LNCAP (cell line): ENCODE results near the gene MYL4.

ENCODE experiments used
- CTCF ChIP-seq: fragments of 450-650 bp; IDR thresholded peaks from 2 replicates; pipeline ENCODE4 v1.5.1; 2017; ENCODE audit warnings: mild to moderate bottlenecking

The MYL4 gene

GRCh38 chr17:47237841-47238240, 28.7 kb downstream of the MYL4 start:
- TF ChIP-seq CTCF = no peak

DNA sequence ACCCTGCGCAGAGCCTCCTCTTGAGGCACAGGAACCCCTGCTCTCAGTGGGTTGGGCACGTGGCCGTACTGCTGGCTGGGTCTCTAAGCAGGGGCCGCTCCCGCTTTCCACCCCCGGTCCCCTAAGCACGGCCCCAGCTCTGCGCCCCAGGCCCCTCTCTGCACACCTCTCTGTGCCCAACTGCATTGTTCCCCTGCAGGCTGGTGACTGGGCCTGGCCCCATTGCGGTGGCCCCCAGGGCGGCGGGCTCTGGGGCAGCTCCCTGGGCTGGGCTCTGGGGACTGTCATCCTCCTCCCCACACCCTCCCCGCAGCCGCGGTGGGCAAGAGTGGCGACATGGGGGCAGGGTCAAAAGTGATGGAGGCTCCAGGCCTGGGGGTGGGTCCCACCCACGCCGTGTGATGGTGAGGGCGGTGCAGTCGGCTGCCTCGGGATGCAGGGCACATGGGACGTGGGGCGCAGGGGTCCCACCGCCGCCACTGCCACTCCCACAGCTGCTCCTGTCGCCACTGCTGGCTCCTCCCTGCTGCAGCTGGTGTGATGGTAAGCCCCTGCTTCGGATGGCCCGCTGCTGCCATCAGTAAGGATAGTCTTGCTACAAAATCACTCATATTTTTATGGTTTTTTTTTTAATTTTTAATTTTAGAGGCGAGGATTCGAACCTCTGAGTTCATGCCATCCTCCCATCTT, 29.3 kb downstream of the MYL4 start:
- TF ChIP-seq CTCF = no peak

GRCh38 chr17:47239619-47239966, 30.4 kb downstream of the MYL4 start:
- no peak for TF ChIP-seq CTCF

- TF ChIP-seq CTCF = no peak
These were observed 31.0 kb downstream of the MYL4 start for GRCh38 chr17:47239967-47240651.

DNA sequence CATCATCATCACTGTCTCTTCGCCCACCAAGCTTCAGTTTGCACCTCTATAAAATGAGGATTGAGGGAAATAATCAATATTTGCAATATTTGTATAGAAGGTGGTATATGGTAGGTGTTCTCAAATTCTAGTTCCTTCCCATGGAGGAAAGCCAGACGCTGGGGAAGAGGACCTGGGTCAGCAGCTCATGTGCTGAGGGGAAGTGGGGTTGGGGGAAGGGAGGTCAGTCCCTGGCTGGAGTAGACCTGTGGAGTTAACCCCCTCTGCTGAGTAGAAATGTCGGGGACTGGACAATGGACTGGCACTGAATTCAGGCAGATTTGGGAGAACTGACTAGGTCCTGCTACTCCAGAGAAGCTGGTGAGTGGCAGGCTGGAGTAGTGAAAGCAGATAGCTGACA, 31.7 kb downstream of the MYL4 start:
- no peak for TF ChIP-seq CTCF

- no peak for TF ChIP-seq CTCF
These were observed 33.5 kb downstream of the MYL4 start for GRCh38 chr17:47242648-47243047.

- TF ChIP-seq CTCF = no peak
These were observed 34.8 kb downstream of the MYL4 start for GRCh38 chr17:47243737-47244598.
